ENCODE measurements around the gene LEF1.

DNA sequence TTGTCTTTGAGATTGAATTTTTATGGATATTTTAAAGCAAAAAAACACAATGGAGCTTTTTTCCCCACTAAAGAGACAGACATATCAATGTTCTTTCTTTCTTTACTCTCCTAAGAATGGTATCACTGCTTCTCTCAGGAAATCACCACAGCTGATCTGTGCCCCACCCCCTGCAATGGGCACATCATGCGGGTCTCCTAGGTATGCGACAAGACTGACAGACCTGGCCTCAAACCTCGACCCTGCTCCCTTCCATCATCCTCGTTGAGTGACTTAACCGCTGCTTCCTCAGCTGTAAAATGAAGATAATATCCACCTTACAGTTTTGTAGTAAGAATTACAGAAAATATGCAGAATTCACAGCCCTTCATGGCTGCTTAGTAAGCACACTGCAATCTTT, 58.3 kb downstream of the LEF1 start:
- TF ChIP-seq, protein P1, sequence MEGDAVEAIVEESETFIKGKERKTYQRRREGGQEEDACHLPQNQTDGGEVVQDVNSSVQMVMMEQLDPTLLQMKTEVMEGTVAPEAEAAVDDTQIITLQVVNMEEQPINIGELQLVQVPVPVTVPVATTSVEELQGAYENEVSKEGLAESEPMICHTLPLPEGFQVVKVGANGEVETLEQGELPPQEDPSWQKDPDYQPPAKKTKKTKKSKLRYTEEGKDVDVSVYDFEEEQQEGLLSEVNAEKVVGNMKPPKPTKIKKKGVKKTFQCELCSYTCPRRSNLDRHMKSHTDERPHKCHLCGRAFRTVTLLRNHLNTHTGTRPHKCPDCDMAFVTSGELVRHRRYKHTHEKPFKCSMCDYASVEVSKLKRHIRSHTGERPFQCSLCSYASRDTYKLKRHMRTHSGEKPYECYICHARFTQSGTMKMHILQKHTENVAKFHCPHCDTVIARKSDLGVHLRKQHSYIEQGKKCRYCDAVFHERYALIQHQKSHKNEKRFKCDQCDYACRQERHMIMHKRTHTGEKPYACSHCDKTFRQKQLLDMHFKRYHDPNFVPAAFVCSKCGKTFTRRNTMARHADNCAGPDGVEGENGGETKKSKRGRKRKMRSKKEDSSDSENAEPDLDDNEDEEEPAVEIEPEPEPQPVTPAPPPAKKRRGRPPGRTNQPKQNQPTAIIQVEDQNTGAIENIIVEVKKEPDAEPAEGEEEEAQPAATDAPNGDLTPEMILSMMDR (IDR thresholded peaks at IDR 0.05), result no peak
- TF ChIP-seq POLR2A (IDR thresholded peaks at IDR 0.05) (no peak), EP300 (IDR thresholded peaks at IDR 0.05) (no peak)
